ENCODE data around the gene CD72.
"Not testable (repeated sequence)": the region's sequence is repeated elsewhere in the genome, so short reads cannot be mapped to it uniquely, and the experiment has no call there.

CD72 gene

DNA sequence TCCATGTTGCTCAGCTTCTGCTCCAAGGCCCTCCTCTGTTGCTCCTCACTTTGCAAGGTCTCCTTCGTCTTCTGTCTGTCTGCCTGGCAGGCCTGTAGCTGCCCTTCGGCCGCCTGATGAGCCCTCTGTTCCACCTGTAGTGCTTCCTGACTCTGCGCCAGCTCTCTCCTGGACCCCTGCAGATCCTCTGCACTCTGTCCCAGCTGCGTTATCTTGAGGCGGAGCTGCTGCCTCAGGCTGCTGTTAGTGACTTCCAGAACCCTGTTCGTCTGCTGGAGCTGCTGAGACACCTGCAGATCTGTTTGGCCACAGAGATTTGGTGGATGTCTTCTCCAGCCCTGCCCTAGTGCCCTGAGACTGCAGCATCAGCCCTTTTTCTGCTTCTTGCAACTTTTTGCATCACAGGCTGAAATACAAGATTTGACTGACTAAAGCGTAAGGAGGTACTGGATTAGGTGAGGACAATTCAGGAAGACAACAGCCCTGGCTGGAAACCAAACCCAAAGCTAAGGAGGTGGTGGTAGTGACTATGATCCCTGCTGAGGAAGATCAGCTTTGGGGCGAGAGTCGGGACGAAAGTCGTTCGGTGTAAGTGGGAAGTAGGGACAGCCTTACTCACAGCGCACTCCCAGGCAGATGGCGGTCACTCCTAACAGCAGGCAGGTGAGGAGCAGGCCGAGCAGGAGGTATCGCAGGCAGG is 2.1 kb downstream of the CD72 start:
- no peak for DNase-seq

GRCh38 chr9:35612843-35613242 is 5.4 kb downstream of the CD72 start:
- DNase-seq = no peak

DNA sequence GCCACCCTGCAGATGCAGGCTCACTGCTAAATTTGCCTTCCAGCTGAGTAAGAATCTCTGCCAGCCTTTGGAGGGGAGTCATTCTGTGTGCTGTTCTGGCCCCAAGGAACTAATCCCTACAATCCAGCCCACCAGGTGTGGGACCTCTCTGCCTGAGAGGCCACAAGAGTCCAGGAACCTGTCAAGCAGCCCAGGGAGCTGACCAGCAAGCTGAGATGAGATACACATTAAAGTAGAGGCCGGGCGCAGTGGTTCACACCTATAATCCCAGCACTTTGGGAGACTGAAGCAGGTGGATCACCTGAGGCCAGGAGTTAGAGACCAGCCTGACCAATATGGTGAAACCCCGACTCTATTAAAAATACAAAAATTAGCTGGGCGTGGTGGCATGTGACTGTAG is 6.1 kb downstream of the CD72 start:
- DNase-seq = not testable (repeated sequence)

DNA sequence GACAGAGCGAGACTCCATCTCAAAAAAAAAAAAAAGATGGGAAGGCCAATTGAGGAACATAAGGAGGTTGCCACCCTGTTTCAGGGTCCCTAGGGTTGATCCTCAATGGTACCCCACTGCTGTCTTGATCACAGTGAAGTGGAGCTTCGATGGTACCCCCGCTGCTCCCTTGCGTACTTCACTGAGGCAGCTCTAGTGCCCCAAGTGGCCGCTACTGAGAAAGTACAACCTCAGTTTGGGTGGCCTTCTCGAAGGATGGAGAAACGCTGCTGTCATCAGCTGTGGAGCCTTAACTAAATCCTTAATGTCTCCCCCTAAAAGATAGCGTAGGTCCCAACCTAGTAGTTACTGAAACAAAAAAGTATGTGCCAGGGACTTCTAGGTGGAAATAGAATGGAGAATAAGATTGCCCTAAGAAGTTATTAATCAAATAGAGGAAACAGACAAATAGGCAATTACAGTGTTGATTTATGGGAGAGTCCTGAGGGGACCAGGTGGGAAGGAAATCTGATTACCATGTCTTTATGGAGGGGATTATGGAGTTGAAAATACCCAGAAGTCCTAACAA is 6.9 kb downstream of the CD72 start:
- DNase-seq = peak; percentile 10 to 51 (median 28)

- no peak for DNase-seq
These were observed 8.4 kb downstream of the CD72 start for GRCh38 chr9:35609820-35610163.

DNA sequence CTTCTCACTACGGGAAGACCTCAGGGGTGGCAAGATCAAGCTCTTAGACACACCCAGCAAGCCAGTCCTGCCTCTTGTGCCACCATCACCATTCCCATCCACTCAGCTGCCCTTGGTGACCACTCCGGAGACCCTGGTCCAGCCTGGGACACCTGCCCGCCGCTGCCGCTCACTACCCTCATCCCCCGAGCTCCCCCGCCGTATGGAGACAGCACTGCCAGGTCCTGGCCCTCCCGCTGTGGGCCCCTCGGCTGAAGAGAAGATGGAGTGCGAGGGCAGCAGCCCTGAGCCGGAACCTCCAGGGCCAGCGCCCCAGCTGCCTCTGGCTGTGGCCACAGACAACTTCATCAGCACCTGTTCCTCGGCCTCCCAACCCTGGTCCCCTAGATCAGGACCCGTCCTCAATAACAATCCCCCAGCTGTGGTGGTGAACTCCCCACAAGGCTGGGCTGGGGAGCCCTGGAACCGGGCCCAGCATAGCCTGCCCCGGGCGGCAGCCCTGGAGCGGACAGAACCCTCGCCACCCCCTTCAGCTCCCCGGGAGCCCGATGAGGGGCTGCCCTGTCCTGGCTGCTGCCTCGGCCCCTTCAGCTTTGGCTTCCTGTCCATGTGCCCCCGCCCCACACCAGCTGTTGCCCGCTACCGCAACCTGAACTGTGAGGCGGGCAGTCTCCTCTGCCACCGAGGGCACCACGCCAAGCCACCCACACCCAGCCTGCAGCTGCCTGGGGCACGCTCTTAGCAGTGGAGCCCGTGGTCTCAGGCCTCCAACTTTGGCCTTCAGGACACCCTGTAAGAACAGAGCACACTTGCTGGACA is 9.0 kb downstream of the CD72 start:
- no peak for DNase-seq

- DNase-seq = no peak
These were observed 10.0 kb downstream of the CD72 start for GRCh38 chr9:35608221-35608620.

GRCh38 chr9:35606726-35607125 is 11.5 kb downstream of the CD72 start:
- DNase-seq = no peak

DNA sequence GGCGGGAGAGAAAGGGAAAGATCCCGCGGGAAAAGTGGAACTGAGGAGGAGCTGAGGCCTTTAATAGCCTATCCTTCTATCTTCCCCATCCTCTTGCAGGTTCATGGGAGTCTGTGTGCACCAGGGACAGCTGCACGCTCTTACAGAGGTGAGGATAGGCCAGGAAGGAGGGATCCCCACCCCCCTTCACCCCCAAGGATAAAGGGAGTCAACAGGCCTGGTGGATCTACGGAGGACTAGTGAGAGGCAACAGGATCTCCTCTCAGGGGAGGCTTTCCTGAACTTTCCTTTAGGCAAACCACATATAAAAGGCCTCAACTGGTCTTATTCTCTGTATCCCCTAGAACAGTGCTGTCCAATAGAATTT is 12.1 kb downstream of the CD72 start:
- DNase-seq = no peak

DNA sequence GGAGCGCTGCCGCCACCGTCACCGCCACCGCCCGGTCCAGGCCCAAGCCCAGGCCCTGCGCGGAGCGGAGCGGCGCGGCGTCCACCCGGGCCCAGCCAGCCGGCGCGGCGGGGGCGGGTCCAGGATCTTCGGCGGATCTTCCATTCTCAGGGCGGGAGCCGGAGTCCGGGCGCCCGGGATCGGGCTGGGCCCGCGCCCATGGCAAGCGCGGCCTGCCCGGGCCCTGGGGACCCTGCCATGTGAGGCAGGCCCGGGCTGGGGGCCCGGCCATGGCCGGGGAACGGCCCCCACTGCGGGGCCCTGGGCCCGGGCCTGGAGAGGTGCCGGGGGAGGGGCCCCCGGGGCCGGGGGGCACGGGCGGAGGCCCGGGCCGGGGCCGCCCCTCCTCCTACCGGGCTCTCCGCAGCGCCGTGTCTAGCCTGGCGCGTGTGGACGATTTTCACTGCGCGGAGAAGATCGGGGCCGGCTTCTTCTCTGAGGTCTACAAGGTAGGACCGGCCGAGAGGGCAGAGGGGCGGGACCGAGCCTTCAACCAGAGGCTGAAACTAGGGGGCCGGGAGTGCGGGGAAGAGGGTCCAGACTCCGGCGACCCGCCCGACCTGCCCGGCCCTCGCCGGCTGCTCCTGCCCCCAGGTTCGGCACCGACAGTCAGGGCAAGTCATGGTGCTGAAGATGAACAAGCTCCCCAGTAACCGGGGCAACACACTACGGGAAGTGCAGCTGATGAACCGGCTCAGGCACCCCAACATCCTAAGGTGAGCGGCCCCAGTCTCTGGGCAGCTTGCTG is 12.7 kb downstream of the CD72 start:
- DNase-seq = peak; percentile 9 to 54 (median 40)

DNA sequence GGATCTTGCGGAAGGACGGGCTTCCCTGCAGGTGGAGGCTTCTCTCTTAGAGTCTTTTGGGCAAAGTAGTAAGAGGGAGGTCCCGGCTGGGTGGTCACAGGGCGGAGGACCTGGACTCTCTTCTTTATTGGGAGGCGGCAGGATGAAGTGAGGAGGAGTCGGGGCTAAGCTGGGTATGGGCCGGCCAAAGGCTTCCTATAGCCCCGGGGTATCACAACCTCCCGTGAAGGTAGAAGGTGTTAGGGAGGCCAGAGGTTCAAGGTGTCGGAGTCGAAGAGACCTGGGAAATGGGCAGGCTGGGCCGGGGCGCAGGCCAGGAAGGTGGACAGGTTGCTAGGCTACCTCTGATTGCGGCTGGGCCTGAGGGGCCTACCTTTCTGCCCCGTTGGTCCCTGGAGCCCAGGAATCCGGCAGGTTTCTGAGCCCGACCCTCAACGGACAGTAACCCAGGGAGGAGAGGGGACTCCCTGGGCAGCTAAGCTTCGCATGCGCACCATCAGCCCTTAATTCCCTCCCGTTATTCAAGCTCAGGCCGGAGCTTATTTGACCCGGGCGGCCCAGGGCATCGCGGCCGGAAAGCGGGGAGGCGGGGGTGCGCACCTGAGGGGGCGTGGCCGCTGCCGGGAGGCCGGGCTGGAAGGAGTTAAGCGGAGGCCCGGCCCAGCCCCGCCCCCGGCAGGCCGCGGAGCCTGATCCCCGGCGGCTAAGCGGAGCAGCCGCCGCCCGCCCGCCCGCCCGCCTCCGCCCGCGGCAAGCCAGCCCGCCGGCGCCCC is 13.4 kb downstream of the CD72 start, which contains the start of gene TESK1:
TSS of gene TESK1 (plus strand) at position 685 of the 773 bp plus-strand sequence. CDS start 358 bp downstream, outside the sequence.
- DNase-seq = peak; percentile 65 to 77 (median 74)

DNA sequence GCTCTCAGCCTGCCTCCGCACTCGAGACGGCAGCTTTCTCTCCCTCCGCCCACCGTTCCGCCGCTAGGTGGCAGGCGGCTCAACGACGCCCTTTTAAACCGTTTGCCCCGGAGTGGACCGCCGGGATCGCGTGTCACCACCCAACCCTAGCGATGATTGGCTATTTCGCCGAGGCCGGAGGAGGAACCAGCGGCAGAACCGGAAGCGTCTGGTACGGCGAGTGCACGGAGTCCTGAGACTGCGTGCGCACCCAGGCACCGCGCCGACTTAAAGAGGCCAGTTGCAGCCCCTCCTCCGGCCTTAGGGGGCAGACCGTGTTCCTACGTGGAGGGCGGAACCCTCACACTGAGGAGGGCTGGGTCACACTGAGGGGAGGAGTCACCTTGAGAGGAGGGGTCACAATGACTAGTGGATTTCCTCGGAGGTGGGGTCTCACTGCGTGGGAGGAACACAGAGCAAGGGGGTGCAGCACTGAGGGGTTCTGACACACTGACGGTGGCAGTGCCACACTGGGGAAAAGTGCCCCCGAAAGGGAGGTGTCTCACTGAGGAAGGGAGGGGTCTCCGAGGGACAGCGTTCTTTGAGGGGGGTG is 14.1 kb downstream of the CD72 start:
- peak; percentile 96 to 99 (median 99) for DNase-seq

DNA sequence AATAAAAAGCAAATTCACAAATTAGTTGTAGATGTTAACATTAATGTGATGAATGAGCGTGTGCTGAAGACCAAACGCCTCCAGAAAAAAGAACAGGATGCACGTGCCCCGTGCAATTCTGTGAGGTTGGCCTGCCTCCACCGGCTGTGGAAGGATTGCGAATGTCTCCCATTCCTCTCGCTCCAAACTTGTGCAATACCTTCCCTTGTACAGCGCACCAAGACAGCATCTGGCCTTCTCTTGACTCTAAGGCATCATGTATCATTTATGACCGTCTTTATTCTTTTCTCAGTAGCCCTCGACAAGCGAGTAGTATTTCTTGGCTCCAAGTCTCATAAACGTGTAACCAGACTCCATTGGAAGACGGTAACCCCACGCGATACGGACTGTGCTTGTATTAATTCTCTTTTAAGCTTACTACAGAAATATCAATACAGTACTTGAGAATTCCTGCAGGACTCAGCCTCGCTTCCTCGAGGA is 14.7 kb downstream of the CD72 start:
- DNase-seq = no peak

GRCh38 chr9:35599763-35600604 is 18.2 kb downstream of the CD72 start:
- no peak for DNase-seq

DNA sequence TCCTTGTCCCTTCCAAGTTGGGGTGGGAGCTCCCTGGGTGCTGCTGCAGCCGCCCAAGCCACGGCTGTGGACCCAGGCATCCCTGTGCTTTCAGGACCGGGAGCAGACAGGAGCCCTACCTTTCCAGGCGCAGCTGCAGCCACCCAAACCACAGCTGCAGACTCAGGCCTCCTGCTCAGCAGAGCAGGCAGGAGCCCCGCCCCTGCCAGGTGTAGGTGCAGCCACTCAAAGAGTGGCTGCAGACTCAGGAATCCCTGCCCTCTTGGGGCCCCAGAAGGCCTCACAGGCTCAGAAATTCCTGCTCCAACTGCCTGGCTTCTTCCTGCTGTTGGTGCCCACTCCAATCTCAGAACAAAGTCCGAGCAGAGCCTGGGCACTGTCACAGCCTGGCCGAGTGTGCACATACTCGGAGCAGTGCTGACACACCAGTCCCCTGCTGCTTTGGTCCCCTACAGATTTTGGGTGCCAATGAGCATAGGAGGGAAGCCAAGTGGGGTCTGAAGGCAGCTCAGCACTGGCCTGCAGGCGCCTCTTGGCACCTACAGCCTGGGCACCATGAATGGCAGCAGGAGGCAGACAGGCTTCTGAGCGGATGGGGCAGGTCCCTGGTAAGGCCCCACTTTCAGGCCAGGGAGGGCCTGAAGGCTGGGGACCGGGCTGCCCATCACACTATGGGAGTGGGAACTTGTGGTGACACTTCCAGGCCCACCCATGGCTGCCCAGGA is 19.2 kb downstream of the CD72 start:
- no peak for DNase-seq

GRCh38 chr9:35596907-35597306 is 21.3 kb downstream of the CD72 start:
- DNase-seq = not testable (repeated sequence)

DNA sequence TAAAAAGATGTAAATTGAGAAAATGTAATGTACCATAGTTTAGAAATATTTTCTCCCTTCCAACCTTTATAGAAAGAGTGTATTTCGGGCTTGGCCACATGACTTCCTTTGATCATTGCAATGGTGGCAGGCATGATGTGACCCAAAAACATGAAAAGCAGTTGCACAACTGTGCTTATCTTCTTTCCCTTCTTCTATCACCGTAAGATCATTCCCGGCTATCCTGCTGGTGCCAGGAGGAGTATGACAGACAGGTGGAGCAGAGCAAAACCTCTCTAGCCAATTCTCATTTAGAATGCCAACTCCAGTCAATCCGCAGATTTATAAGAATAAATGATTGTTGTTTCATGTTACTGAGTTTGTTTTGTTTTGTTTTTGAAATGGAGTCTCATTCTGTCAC is 23.7 kb downstream of the CD72 start:
- no peak for DNase-seq

DNA sequence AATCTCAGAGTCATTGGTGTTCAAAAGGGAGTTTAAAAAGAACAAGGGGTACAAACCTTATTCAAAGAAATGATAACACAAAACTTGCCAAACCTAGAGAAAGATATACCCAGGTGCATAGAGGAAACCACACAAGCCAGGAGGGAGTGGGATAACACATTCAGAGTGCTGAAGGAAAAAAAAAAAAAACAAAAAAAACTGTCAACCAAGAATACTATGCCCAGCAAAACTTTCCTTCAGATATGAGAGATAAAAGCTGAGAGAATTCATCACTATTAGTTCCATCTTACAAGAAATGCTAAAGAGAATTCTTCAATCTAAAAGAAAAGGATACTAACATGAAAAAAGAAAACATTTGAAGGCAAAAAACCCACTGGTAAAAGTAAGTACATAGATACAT is 24.6 kb downstream of the CD72 start:
- DNase-seq = peak in 1 of 6 experiments; percentile 15

DNA sequence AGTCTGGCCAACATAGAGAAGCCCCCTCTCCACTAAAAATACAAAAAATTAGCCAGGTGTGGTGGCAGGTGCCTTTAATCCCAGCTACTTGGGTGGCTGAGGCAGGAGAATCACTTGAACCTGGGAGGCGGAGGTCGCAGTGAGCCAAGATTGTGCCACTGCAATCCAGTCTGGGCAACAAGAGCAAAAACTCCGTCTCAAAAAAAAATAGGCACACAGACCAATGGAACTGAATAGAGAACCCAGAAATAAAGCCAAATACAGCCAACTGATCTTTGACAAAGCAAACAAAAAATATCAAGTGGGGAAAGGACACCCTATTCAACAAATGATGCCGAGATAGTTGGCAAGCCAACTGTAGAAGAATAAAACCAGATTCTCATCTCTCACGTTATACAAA is 29.7 kb downstream of the CD72 start:
- not testable (repeated sequence) for DNase-seq

DNA sequence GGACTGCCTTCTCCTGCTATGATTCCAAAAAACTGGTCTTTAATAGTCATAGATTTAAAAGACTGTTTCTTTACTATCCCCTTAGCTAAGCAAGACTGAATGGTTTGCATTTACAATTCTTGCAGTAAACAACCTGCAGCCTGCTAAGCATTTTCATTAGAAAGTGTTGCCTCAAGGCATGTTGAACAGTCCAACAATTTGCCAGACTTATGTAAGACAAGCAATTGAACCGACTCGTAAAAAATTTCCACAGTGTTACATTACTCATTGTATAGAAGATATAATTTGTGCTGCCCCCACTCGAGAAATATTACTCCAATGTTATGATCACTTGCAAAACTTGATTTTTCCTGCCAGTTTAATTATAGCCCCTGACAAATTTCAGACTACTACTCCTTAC is 33.5 kb downstream of the CD72 start:
- not testable (repeated sequence) for DNase-seq
